Stomach (tissue), 4 donors: ENCODE measurements around the gene TPI1.

Source experiments
- POLR2A ChIP-seq, 4 donors: fragments of 450-650 bp; IDR thresholded peaks; one replicate each; pipeline ENCODE4 v1.6.1; 2016; ENCODE audit warnings: antibody characterized with exemption in 4 of 4, control low read depth in 2 of 4, mild to moderate bottlenecking in 1 of 4, moderate library complexity in 1 of 4
- POLR2AphosphoS5 ChIP-seq, 3 donors: sonication (generic); formaldehyde crosslinking; IDR thresholded peaks; one replicate each; pipeline ENCODE4 v1.6.1; 2016; ENCODE audit warnings: antibody characterized with exemption in 3 of 3
- TF ChIP-seq, protein P1 (sequence below), 7 experiments: fragments of 450-650 bp in 4 of 7; fragments of 200-600 bp in 3 of 7; sonication (generic) in 3 of 7; IDR thresholded peaks; one replicate each; pipeline ENCODE4 v1.5.1; 2016 to 2019; ENCODE audit warnings: antibody characterized with exemption in 7 of 7, control low read depth in 2 of 7, mild to moderate bottlenecking in 1 of 7

DNA sequence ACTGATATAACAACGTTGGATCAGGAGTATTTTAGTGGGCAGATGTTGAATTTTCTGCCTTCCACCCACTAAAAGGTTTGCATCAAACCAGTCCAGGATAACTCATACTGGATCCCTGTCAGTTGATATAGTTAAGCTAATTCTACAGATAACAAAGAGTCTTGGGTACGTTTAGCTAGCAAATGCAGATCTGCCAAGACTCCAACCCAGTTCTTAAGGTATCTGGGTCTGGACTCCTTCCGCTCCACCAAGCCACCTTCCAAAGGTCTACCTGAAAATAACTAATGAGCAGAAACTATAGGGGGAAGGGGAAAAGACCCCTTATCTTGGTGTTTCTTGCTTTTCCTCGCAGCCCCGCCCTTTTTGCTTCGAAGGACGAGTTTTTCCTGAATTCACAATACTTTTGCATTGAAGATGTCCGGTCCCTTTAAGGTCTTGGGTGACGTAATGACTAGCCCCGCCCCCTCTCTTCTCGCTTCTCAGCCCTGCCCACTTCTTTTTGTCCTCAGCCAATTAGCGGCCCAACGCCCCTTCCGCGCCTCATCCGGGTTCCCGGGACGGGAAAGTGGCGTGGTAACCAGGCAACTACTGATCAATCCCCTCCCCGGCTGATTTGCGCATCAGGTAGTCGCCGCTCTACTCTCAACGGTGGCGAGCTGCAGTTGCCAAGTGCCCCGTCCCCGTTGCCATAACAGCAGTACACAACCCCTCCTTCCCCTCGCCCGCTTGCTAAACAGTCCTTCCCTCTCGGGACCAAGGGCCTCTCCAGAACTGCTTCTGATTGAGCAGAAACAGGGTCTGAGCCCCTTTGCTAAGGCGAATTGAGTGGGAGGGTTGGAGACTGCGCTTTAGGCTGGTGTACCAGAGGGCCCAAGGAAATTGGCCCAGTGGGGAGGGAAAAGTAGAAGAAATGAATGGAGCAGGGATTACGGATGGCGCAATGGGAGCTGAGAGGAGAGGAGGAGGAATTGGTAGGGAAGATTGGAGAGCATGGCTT, 37.2 kb downstream of the TPI1 start, which contains the start of gene LRRC23:
- TF ChIP-seq POLR2A (IDR thresholded peaks at IDR 0.05) (no peak), POLR2AphosphoS5 (IDR thresholded peaks at IDR 0.05) (peak; percentile 68 to 88 (median 73))
- TF ChIP-seq, protein P1, sequence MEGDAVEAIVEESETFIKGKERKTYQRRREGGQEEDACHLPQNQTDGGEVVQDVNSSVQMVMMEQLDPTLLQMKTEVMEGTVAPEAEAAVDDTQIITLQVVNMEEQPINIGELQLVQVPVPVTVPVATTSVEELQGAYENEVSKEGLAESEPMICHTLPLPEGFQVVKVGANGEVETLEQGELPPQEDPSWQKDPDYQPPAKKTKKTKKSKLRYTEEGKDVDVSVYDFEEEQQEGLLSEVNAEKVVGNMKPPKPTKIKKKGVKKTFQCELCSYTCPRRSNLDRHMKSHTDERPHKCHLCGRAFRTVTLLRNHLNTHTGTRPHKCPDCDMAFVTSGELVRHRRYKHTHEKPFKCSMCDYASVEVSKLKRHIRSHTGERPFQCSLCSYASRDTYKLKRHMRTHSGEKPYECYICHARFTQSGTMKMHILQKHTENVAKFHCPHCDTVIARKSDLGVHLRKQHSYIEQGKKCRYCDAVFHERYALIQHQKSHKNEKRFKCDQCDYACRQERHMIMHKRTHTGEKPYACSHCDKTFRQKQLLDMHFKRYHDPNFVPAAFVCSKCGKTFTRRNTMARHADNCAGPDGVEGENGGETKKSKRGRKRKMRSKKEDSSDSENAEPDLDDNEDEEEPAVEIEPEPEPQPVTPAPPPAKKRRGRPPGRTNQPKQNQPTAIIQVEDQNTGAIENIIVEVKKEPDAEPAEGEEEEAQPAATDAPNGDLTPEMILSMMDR (IDR thresholded peaks at IDR 0.05): no peak
